Measurements from ENCODE around the gene ANKRD11.
"Not testable (repeated sequence)": the region's sequence is repeated elsewhere in the genome, so short reads cannot be mapped to it uniquely, and the experiment has no call there.

ANKRD11 gene

GRCh38 chr16:89437991-89438390 is 52.4 kb downstream of the ANKRD11 start:
- Histone ChIP-seq H3K9me2 (replicated peaks; ENCODE audit: insufficient read depth, low read length) (no peaks in the 10 kb centered on the region), H3K27me3 (replicated peaks; ENCODE audit: insufficient read depth, low read length) (no peaks in the 10 kb centered on the region), H3K36me3 (replicated peaks; ENCODE audit: insufficient read depth, low read length) (no peaks in the 10 kb centered on the region), H3K27ac (ENCODE audit: low read length) (no peak overlapping the region), H3K9me3 (replicated peaks; ENCODE audit: insufficient read depth, low read length) (no peaks in the 10 kb centered on the region), H3F3A (ENCODE audit: insufficient read depth, low read length) (no peaks in the 10 kb centered on the region), H4K20me1 (ENCODE audit: insufficient read depth, low read length) (peaks cover 25% of the 10 kb centered on the region; the same call in 1 of the 2 replicates), H3K4me1 (ENCODE audit: low read length) (no peaks in the 10 kb centered on the region), H3K79me2 (ENCODE audit: low read length) (peaks cover 99% of the 10 kb centered on the region), H3K4me3 (ENCODE audit: low read length) (no peak overlapping the region), H2AFZ (ENCODE audit: low read length) (no peak overlapping the region), H3K4me2 (ENCODE audit: low read depth, low read length) (no peak overlapping the region), H3K9ac (ENCODE audit: low read length) (no peak overlapping the region)
- DNase-seq: no peak
- TF ChIP-seq EZH2phosphoT487 (IDR thresholded peaks at IDR 0.05; ENCODE audit: low read length): no peak
- no peak for TF ChIP-seq EZH2 (optimal IDR thresholded peaks at IDR 0.05; ENCODE audit: low read depth, low read length)
- no peak for TF ChIP-seq CTCF (IDR thresholded peaks at IDR 0.05; ENCODE audit: low read length)

GRCh38 chr16:89437251-89437987 is 52.9 kb downstream of the ANKRD11 start:
- Histone ChIP-seq H3K4me1 (ENCODE audit: low read length) (no peaks in the 10 kb centered on the region), H3K79me2 (ENCODE audit: low read length) (peaks cover 99% of the 10 kb centered on the region), H2AFZ (ENCODE audit: low read length) (no peak overlapping the region), H3K27me3 (replicated peaks; ENCODE audit: insufficient read depth, low read length) (no peaks in the 10 kb centered on the region), H3K27ac (ENCODE audit: low read length) (no peak overlapping the region), H3K36me3 (replicated peaks; ENCODE audit: insufficient read depth, low read length) (no peaks in the 10 kb centered on the region), H3K4me2 (ENCODE audit: low read depth, low read length) (no peak overlapping the region), H3K9me2 (replicated peaks; ENCODE audit: insufficient read depth, low read length) (no peaks in the 10 kb centered on the region), H3K4me3 (ENCODE audit: low read length) (no peak overlapping the region), H3K9me3 (replicated peaks; ENCODE audit: insufficient read depth, low read length) (no peaks in the 10 kb centered on the region), H3K9ac (ENCODE audit: low read length) (no peak overlapping the region), H4K20me1 (ENCODE audit: insufficient read depth, low read length) (peaks cover 21% of the 10 kb centered on the region; the same call in 1 of the 2 replicates), H3F3A (ENCODE audit: insufficient read depth, low read length) (no peaks in the 10 kb centered on the region)
- TF ChIP-seq EZH2phosphoT487 (IDR thresholded peaks at IDR 0.05; ENCODE audit: low read length) (no peak), CTCF (IDR thresholded peaks at IDR 0.05; ENCODE audit: low read length) (no peak), EZH2 (optimal IDR thresholded peaks at IDR 0.05; ENCODE audit: low read depth, low read length) (no peak)
- no peak for DNase-seq

GRCh38 chr16:89436366-89436765 is 54.0 kb downstream of the ANKRD11 start:
- Histone ChIP-seq H3K4me1 (ENCODE audit: low read length) (no peaks in the 10 kb centered on the region), H3K79me2 (ENCODE audit: low read length) (peaks cover 100% of the 10 kb centered on the region), H3K27ac (ENCODE audit: low read length) (no peak overlapping the region), H3K4me2 (ENCODE audit: low read depth, low read length) (no peak overlapping the region), H3K4me3 (ENCODE audit: low read length) (no peak overlapping the region), H2AFZ (ENCODE audit: low read length) (no peak overlapping the region), H3F3A (ENCODE audit: insufficient read depth, low read length) (no peaks in the 10 kb centered on the region), H3K9me2 (replicated peaks; ENCODE audit: insufficient read depth, low read length) (no peaks in the 10 kb centered on the region), H4K20me1 (ENCODE audit: insufficient read depth, low read length) (peaks cover 19% of the 10 kb centered on the region; the same call in 1 of the 2 replicates), H3K27me3 (replicated peaks; ENCODE audit: insufficient read depth, low read length) (no peaks in the 10 kb centered on the region), H3K9ac (ENCODE audit: low read length) (no peak overlapping the region), H3K36me3 (replicated peaks; ENCODE audit: insufficient read depth, low read length) (no peaks in the 10 kb centered on the region), H3K9me3 (replicated peaks; ENCODE audit: insufficient read depth, low read length) (no peaks in the 10 kb centered on the region)
- DNase-seq: no peak
- no peak for TF ChIP-seq EZH2 (optimal IDR thresholded peaks at IDR 0.05; ENCODE audit: low read depth, low read length)
- no peak for TF ChIP-seq CTCF (IDR thresholded peaks at IDR 0.05; ENCODE audit: low read length)
- TF ChIP-seq EZH2phosphoT487 (IDR thresholded peaks at IDR 0.05; ENCODE audit: low read length): no peak

GRCh38 chr16:89435059-89435458 is 55.3 kb downstream of the ANKRD11 start:
- Histone ChIP-seq H3K79me2 (ENCODE audit: low read length) (peaks cover 98% of the 10 kb centered on the region), H4K20me1 (ENCODE audit: insufficient read depth, low read length) (peaks cover 22% of the 10 kb centered on the region; the same call in 1 of the 2 replicates)
- not testable (repeated sequence) for H3K4me3 ChIP-seq (ENCODE audit: low read length); H3F3A ChIP-seq (ENCODE audit: insufficient read depth, low read length); H2AFZ ChIP-seq (ENCODE audit: low read length); H3K4me1 ChIP-seq (ENCODE audit: low read length); H3K9me2 ChIP-seq (replicated peaks; ENCODE audit: insufficient read depth, low read length); H3K4me2 ChIP-seq (ENCODE audit: low read depth, low read length); H3K36me3 ChIP-seq (replicated peaks; ENCODE audit: insufficient read depth, low read length); H3K9ac ChIP-seq (ENCODE audit: low read length); H3K27me3 ChIP-seq (replicated peaks; ENCODE audit: insufficient read depth, low read length); DNase-seq; H3K27ac ChIP-seq (ENCODE audit: low read length); H3K9me3 ChIP-seq (replicated peaks; ENCODE audit: insufficient read depth, low read length)

All from MM.1S (cell line).